Keratinocyte (primary cell): ENCODE data around the gene NLK. TPM values are rescaled to one million over a fixed set of nuclear protein-coding genes. Genes with fewer than 3 reads are reported as not detected.

Experiments used
- DNase-seq: peaks from one replicate; pipeline ENCODE4 v3.0.0-alpha.2; 2011; ENCODE audit warnings: low read depth, missing footprints, low spot score
- FAIRE-seq: peaks from 2 replicates; lab custom pipeline; 2011; peaks lifted over from hg19 to GRCh38; lab: Jason Lieb, UNC
- H2AFZ ChIP-seq: 2 replicates; pipeline ENCODE4 v1.6.0; 2012; ENCODE audit warnings: low read length, control low read depth, inconsistent platforms; ENCODE audit not compliant: control insufficient read depth
- H3K27ac ChIP-seq: 2 replicates; pipeline ENCODE4 v1.5.1; 2011; ENCODE audit warnings: low read length; ENCODE audit not compliant: control insufficient read depth, insufficient read depth
- H3K27me3 ChIP-seq: 3 replicates; pipeline ENCODE4 v1.6.0; 2011; ENCODE audit warnings: low read length; ENCODE audit not compliant: control insufficient read depth, insufficient read depth; ENCODE audit errors: extremely low read depth
- H3K36me3 ChIP-seq, 2 experiments: 2 replicates in 1 of 2; 3 replicates in 1 of 2; pipeline ENCODE4 v1.5.1; 2011; ENCODE audit warnings: low read length in 2 of 2, mild to moderate bottlenecking in 1 of 2; ENCODE audit not compliant: control insufficient read depth in 2 of 2, insufficient read depth in 2 of 2; ENCODE audit errors: extremely low read depth in 1 of 2
- H3K4me1 ChIP-seq: 3 replicates; pipeline ENCODE4 v1.5.1; 2011; ENCODE audit warnings: low read length; ENCODE audit not compliant: control insufficient read depth, insufficient read depth; ENCODE audit errors: extremely low read depth
- H3K4me2 ChIP-seq: 3 replicates; pipeline ENCODE4 v1.6.0; 2011; ENCODE audit warnings: low read depth, low read length; ENCODE audit not compliant: control insufficient read depth, insufficient read depth; ENCODE audit errors: extremely low read depth
- H3K4me3 ChIP-seq, 3 experiments: fragments of 200-600 bp in 1 of 3; sonication (generic) in 1 of 3; 2 replicates in 2 of 3; 3 replicates in 1 of 3; pipeline ENCODE4 v1.5.1; 2011 to 2016; ENCODE audit warnings: low read length in 3 of 3, mild to moderate bottlenecking in 3 of 3, control low read depth in 2 of 3, inconsistent platforms in 1 of 3, low read depth in 1 of 3, mixed read lengths in 1 of 3, mixed run types in 1 of 3, moderate library complexity in 1 of 3; ENCODE audit not compliant: control insufficient read depth in 2 of 3, insufficient read depth in 2 of 3; ENCODE audit errors: extremely low read depth in 1 of 3
- H3K79me2 ChIP-seq: 2 replicates; pipeline ENCODE4 v1.6.0; 2012; ENCODE audit warnings: low read length; ENCODE audit not compliant: control insufficient read depth, insufficient read depth
- H3K9ac ChIP-seq: 3 replicates; pipeline ENCODE4 v1.6.0; 2011; ENCODE audit warnings: low read length; ENCODE audit not compliant: control insufficient read depth, insufficient read depth; ENCODE audit errors: extremely low read depth
- H3K9me1 ChIP-seq: 3 replicates; pipeline ENCODE4 v1.6.0; 2011; ENCODE audit warnings: low read length; ENCODE audit not compliant: control insufficient read depth, insufficient read depth; ENCODE audit errors: extremely low read depth
- H3K9me3 ChIP-seq: 2 replicates; pipeline ENCODE4 v1.5.1; 2012; ENCODE audit warnings: low read depth, low read length; ENCODE audit not compliant: control insufficient read depth
- H4K20me1 ChIP-seq: 3 replicates; pipeline ENCODE4 v1.6.0; 2011; ENCODE audit warnings: low read length; ENCODE audit not compliant: control insufficient read depth, insufficient read depth; ENCODE audit errors: extremely low read depth
- EZH2 ChIP-seq: IDR thresholded peaks from one replicate; pipeline ENCODE4 v1.6.1; 2012; ENCODE audit warnings: inconsistent platforms, mild to moderate bottlenecking, low read length, moderate library complexity
- dilution Hi-C: fragments of 300-500 bp; cut with MboI; formaldehyde crosslinking; loops from one replicate; pipeline ENCODE4 v1.7.0; 2020; ENCODE audit warnings: low sequenced_read_pairs; ENCODE audit not compliant: extremely low pct_ligation_motif_present
- polyA plus RNA-seq, 5 experiments: library from polyadenylated mRNA; depleted of rRNA in 3 of 5; stranded (reverse) in 3 of 5; stranded (forward) in 1 of 5; unstranded in 1 of 5; fragments of >200 nt; gene quantifications; 1 replicate in 1 of 5; 2 replicates in 3 of 5; 3 replicates in 1 of 5; pipeline versions ENCODE4 v1.2.1 to v1.2.3, GENCODE V29; 2011 to 2012; ENCODE audit warnings: missing spikeins in 2 of 5, low read depth in 1 of 5, low replicate concordance in 1 of 5
- TF ChIP-seq, protein P1 (sequence below), 3 experiments: IDR thresholded peaks in 1 of 3; conservative IDR thresholded peaks in 1 of 3; optimal IDR thresholded peaks in 1 of 3; 2 replicates in 2 of 3; 3 replicates in 1 of 3; pipeline versions ENCODE3 to v1.5.1; 2011; ENCODE audit warnings: low read length in 3 of 3, mild to moderate bottlenecking in 3 of 3, moderate library complexity in 2 of 3, control low read depth in 1 of 3, inconsistent platforms in 1 of 3; ENCODE audit not compliant: insufficient read depth in 2 of 3; ENCODE audit errors: extremely low read depth in 1 of 3

Gene NLK
- polyA plus RNA-seq, 1 donor (not counting 4 experiments of a cell fraction or from before 2014, with no cell fraction given) = 20.9 TPM

- Histone ChIP-seq H3K4me2 (no peak overlapping the region), H3K4me1 (no peaks in the 10 kb centered on the region), H3K27me3 (no peaks in the 10 kb centered on the region), H3K36me3 (no peaks in the 10 kb centered on the region), H2AFZ (no peak overlapping the region), H3K79me2 (peaks cover 73% of the 10 kb centered on the region), H3K9me3 (no peaks in the 10 kb centered on the region), H3K4me3 (no peak overlapping the region), H3K9ac (no peak overlapping the region), H3K9me1 (no peaks in the 10 kb centered on the region), H4K20me1 (peaks cover 3% of the 10 kb centered on the region), H3K27ac (no peak overlapping the region)
- TF ChIP-seq EZH2 = no peak
- TF ChIP-seq, protein P1, sequence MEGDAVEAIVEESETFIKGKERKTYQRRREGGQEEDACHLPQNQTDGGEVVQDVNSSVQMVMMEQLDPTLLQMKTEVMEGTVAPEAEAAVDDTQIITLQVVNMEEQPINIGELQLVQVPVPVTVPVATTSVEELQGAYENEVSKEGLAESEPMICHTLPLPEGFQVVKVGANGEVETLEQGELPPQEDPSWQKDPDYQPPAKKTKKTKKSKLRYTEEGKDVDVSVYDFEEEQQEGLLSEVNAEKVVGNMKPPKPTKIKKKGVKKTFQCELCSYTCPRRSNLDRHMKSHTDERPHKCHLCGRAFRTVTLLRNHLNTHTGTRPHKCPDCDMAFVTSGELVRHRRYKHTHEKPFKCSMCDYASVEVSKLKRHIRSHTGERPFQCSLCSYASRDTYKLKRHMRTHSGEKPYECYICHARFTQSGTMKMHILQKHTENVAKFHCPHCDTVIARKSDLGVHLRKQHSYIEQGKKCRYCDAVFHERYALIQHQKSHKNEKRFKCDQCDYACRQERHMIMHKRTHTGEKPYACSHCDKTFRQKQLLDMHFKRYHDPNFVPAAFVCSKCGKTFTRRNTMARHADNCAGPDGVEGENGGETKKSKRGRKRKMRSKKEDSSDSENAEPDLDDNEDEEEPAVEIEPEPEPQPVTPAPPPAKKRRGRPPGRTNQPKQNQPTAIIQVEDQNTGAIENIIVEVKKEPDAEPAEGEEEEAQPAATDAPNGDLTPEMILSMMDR (optimal IDR thresholded peaks at IDR 0.05 in 1 of 3, IDR thresholded peaks at IDR 0.05 in 1 of 3, conservative IDR thresholded peaks at IDR 0.05 in 1 of 3; ENCODE audit: extremely low read depth in 1 of 3, insufficient read depth in 2 of 3, low read length in 3 of 3) = no peak
- DNase-seq (no peak), FAIRE-seq (no peak)
- dilution Hi-C loops = no loop called here
These were observed 30.6 kb downstream of the NLK start for GRCh38 chr17:28072936-28073533.

DNA sequence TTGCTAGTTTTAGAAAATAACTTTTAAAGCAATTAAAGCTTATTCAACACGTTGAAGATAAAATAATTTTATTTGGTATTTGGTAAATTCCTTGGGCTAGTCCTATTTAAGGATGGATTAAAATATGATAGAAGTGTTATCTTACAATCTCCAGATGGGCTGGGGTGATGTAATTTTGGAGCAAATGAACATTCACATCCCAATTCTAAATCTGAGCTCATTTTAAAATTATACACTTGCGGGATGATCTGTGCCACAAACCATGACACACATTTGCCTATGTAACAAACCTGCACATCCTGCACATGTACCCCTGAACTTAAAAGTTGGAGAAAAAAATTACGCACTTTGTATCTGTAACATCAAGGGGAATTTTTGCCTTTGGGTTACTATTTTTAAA, 31.5 kb downstream of the NLK start:
- no peaks in the 10 kb centered on the region for H3K27me3 ChIP-seq
- no peak overlapping the region for H3K27ac ChIP-seq
- H3K4me1 ChIP-seq = no peaks in the 10 kb centered on the region
- FAIRE-seq (no peak), DNase-seq (no peak)
- H4K20me1 ChIP-seq = peaks cover 3% of the 10 kb centered on the region
- no peak for TF ChIP-seq EZH2
- TF ChIP-seq, protein P1 (optimal IDR thresholded peaks at IDR 0.05 in 1 of 3, IDR thresholded peaks at IDR 0.05 in 1 of 3, conservative IDR thresholded peaks at IDR 0.05 in 1 of 3; ENCODE audit: extremely low read depth in 1 of 3, insufficient read depth in 2 of 3, low read length in 3 of 3) = no peak
- no peaks in the 10 kb centered on the region for H3K9me3 ChIP-seq
- dilution Hi-C loops = no loop called here
- no peaks in the 10 kb centered on the region for H3K9me1 ChIP-seq
- H3K4me3 ChIP-seq = no peak overlapping the region
- H2AFZ ChIP-seq = no peak overlapping the region
- no peaks in the 10 kb centered on the region for H3K36me3 ChIP-seq
- H3K4me2 ChIP-seq = no peak overlapping the region
- H3K79me2 ChIP-seq = peaks cover 77% of the 10 kb centered on the region
- no peak overlapping the region for H3K9ac ChIP-seq
